Spleen (tissue), 11 donors: ENCODE results near the gene DMRT2. TPM values are rescaled to one million over a fixed set of nuclear protein-coding genes. Genes with fewer than 3 reads are reported as not detected.
A peak's percentile ranks its signal among the peaks of the same experiment; 100 is the strongest.

Experiments
- DNase-seq: peaks from one replicate; pipeline ENCODE4 v3.0.0-alpha.2; 2020
- H3K27ac ChIP-seq, 8 donors: fragments of 200-600 bp; sonication (generic) in 7 of 8; 1 replicate in 4 of 8; 2 replicates in 4 of 8; pipeline versions ENCODE4 v1.5.0 to v1.8.0; 2016 to 2021; ENCODE audit warnings: inconsistent platforms in 4 of 8, mild to moderate bottlenecking in 4 of 8, moderate library complexity in 1 of 8
- H3K27me3 ChIP-seq, 7 donors: fragments of 200-600 bp; sonication (generic) in 6 of 7; replicated peaks in 1 of 7; 1 replicate in 4 of 7; 2 replicates in 3 of 7; pipeline versions ENCODE4 v1.5.0 to v1.8.0; 2016 to 2021; ENCODE audit warnings: inconsistent platforms in 3 of 7, mild to moderate bottlenecking in 1 of 7
- H3K36me3 ChIP-seq, 6 donors: fragments of 200-600 bp; sonication (generic) in 5 of 6; 1 replicate in 4 of 6; 2 replicates in 2 of 6; pipeline versions ENCODE4 v1.5.0 to v1.8.0; 2016 to 2021; ENCODE audit warnings: inconsistent platforms in 2 of 6
- H3K4me1 ChIP-seq, 6 donors: fragments of 200-600 bp; sonication (generic) in 5 of 6; 1 replicate in 3 of 6; 2 replicates in 3 of 6; pipeline versions ENCODE4 v1.5.0 to v1.8.0; 2016 to 2021; ENCODE audit warnings: inconsistent platforms in 3 of 6
- H3K4me3 ChIP-seq, 8 donors: fragments of 200-600 bp; sonication (generic) in 7 of 8; 1 replicate in 4 of 8; 2 replicates in 4 of 8; pipeline versions ENCODE4 v1.5.0 to v1.8.0; 2016 to 2021; ENCODE audit warnings: inconsistent platforms in 4 of 8, mild to moderate bottlenecking in 4 of 8, moderate library complexity in 2 of 8
- H3K9me3 ChIP-seq, 8 donors: fragments of 200-600 bp; sonication (generic) in 7 of 8; 1 replicate in 4 of 8; 2 replicates in 4 of 8; pipeline versions ENCODE4 v1.5.0 to v1.8.0; 2016 to 2021; ENCODE audit warnings: inconsistent platforms in 4 of 8
- CTCF ChIP-seq, 11 experiments: fragments of 200-600 bp in 7 of 11; fragments of 450-650 bp in 4 of 11; sonication (generic) in 4 of 11; IDR thresholded peaks in 8 of 11; conservative IDR thresholded peaks in 3 of 11; 1 replicate in 7 of 11; 2 replicates in 4 of 11; pipeline versions ENCODE4 v1.4.0 to v1.8.0; 2016 to 2021; ENCODE audit warnings: antibody characterized with exemption in 11 of 11, inconsistent platforms in 4 of 11, mild to moderate bottlenecking in 1 of 11
- POLR2A ChIP-seq, 3 donors: fragments of 450-650 bp; IDR thresholded peaks; one replicate each; pipeline ENCODE4 v1.5.1; 2017; ENCODE audit warnings: antibody characterized with exemption in 3 of 3, mild to moderate bottlenecking in 1 of 3
- POLR2AphosphoS5 ChIP-seq, 3 donors: sonication (generic); formaldehyde crosslinking; IDR thresholded peaks; one replicate each; pipeline ENCODE4 v1.5.1; 2017; ENCODE audit warnings: antibody characterized with exemption in 3 of 3
- WGBS, 5 donors: extraction: QIAGEN DNeasy Blood & Tissue Kit in 3 of 5; methylation state at CpG; one replicate each; pipeline versions ENCODE4 v1.1.5 to v1.1.7; 2013 to 2018; 5-methylcytosine and 5-hydroxymethylcytosine counted together
- intact Hi-C: fragments of 100-400 bp; cut with DNase I; formaldehyde crosslinking; loops from one replicate; pipeline ENCODE4 v1.15.0; 2023; ENCODE audit warnings: low total_unique reads
- polyA plus RNA-seq, 3 donors: library from polyadenylated mRNA; stranded (reverse); fragments of 200-250 nt; gene quantifications; one replicate each; pipeline ENCODE4 v1.2.1, GENCODE V29; 2013
- total RNA-seq, 7 donors: library from RNA; depleted of rRNA in 3 of 7; stranded (reverse); fragments of >200 nt in 3 of 7; fragmentation: NEBNext Ultra II Directional in 4 of 7; extraction: Animal tissue kit (Norgen Biotek cat#: 25700) in 4 of 7; gene quantifications; one replicate each; pipeline versions ENCODE4 v1.1.0 to v1.2.1, GENCODE V29; 2016 to 2021
- donor health status: healthy with polysubstance abuse.
- donor health status: DM: no; HTN: no; CAD: no; lungs with moderate emphysema.
- donor health status: DM: no; HTN: no; CAD: no.
- donor health status: Bipolar disorder and iron deficiency.
- donor health status: healthy.
- donor health status: DM: no; HTN: no; CAD: no.
- donor health status: DM: yes; HTN: yes; CAD: no.

DMRT2 gene
- total and polyA plus RNA-seq, 10 donors, result not detected

- Histone ChIP-seq H3K27me3 (peaks cover 0 to 85% (median 11%) of the 10 kb centered on the region in 7 donors), H3K36me3 (no peaks in the 10 kb centered on the region), H3K4me3 (no peak overlapping the region), H3K9me3 (no peaks in the 10 kb centered on the region), H3K27ac (no peak overlapping the region), H3K4me1 (no peaks in the 10 kb centered on the region)
- WGBS, 5 donors, result 53 to 73% (median 62%) methylated on average over 3 of the region's 3 CpGs
- intact Hi-C loops, result no loop called here
- no peak for DNase-seq
- TF ChIP-seq POLR2A (IDR thresholded peaks at IDR 0.05) (no peak), POLR2AphosphoS5 (IDR thresholded peaks at IDR 0.05) (no peak), CTCF (IDR thresholded peaks at IDR 0.05 in 8 of 11, conservative IDR thresholded peaks at IDR 0.05 in 3 of 11) (no peak)
Measured at GRCh38 chr9:1034271-1034670, 15.9 kb upstream of the DMRT2 start.

- H3K4me1 ChIP-seq, result peaks cover 0 to 13% (median 10%) of the 10 kb centered on the region in 6 donors
- H3K4me3 ChIP-seq, result no peak overlapping the region
- no peaks in the 10 kb centered on the region for H3K9me3 ChIP-seq
- H3K36me3 ChIP-seq, result no peaks in the 10 kb centered on the region
- intact Hi-C loops, result no loop called here
- H3K27me3 ChIP-seq, result peaks cover 5 to 100% (median 57%) of the 10 kb centered on the region in 7 donors
- WGBS, 5 donors, result 55 to 70% (median 61%) methylated on average over 4 of the region's 4 CpGs
- TF ChIP-seq POLR2A (IDR thresholded peaks at IDR 0.05) (no peak), POLR2AphosphoS5 (IDR thresholded peaks at IDR 0.05) (no peak), CTCF (IDR thresholded peaks at IDR 0.05 in 8 of 11, conservative IDR thresholded peaks at IDR 0.05 in 3 of 11) (no peak)
- no peak for DNase-seq
- no peak overlapping the region for H3K27ac ChIP-seq
Measured at GRCh38 chr9:1039589-1039988, 10.6 kb upstream of the DMRT2 start.

GRCh38 chr9:1042466-1042865 lies 7.7 kb upstream of the DMRT2 start:
- H3K9me3 ChIP-seq, result peaks cover 0 to 16% (median 0%) of the 10 kb centered on the region in 8 donors
- H3K27me3 ChIP-seq, result peaks cover 12 to 100% (median 83%) of the 10 kb centered on the region in 7 donors
- peaks cover 2 to 36% (median 28%) of the 10 kb centered on the region in 6 donors for H3K4me1 ChIP-seq
- TF ChIP-seq POLR2AphosphoS5 (IDR thresholded peaks at IDR 0.05) (peak in 1 of 3 donors; percentile 32), CTCF (IDR thresholded peaks at IDR 0.05 in 8 of 11, conservative IDR thresholded peaks at IDR 0.05 in 3 of 11) (peak in 1 of 11 experiments; percentile 43), POLR2A (IDR thresholded peaks at IDR 0.05) (no peak)
- intact Hi-C loops, result no loop called here
- no peak for DNase-seq
- H3K36me3 ChIP-seq, result no peaks in the 10 kb centered on the region
- no peak overlapping the region for H3K27ac ChIP-seq
- 2 to 14% (median 4%) methylated on average over 28 to 45 of the region's 45 CpGs for WGBS, 5 donors
- H3K4me3 ChIP-seq, result peak overlapping the region in 2 of 8 donors; percentile 10 to 52

GRCh38 chr9:1044643-1045042 lies 5.5 kb upstream of the DMRT2 start:
- peak overlapping the region in 1 of 8 donors; percentile 25 for H3K4me3 ChIP-seq
- TF ChIP-seq POLR2A (IDR thresholded peaks at IDR 0.05), result no peak
- TF ChIP-seq CTCF (IDR thresholded peaks at IDR 0.05 in 8 of 11, conservative IDR thresholded peaks at IDR 0.05 in 3 of 11), result no peak
- no peak for TF ChIP-seq POLR2AphosphoS5 (IDR thresholded peaks at IDR 0.05)
- H3K9me3 ChIP-seq, result peaks cover 0 to 27% (median 0%) of the 10 kb centered on the region in 8 donors
- H3K27me3 ChIP-seq, result peaks cover 19 to 100% (median 97%) of the 10 kb centered on the region in 7 donors
- no peak for DNase-seq
- H3K4me1 ChIP-seq, result peaks cover 9 to 55% (median 45%) of the 10 kb centered on the region in 6 donors
- intact Hi-C loops, result no loop called here
- no peaks in the 10 kb centered on the region for H3K36me3 ChIP-seq
- no peak overlapping the region for H3K27ac ChIP-seq
- 14 to 26% (median 14%) methylated on average over 11 of the region's 11 CpGs for WGBS, 5 donors
